HEK293T (cell line): ENCODE results near the gene MAP7.
"Not testable (repeated sequence)": the region's sequence is repeated elsewhere in the genome, so short reads cannot be mapped to it uniquely, and the experiment has no call there.

Source experiments
- CTCF ChIA-PET: fragments of 350-600 bp; formaldehyde crosslinking; extraction: SDS; loops from one replicate; lab custom pipeline; 2021; ENCODE audit warnings: antibody characterized with exemption, inconsistent platforms; lab: Yijun Ruan, JAX
- POLR2A ChIA-PET: fragments of 350-600 bp; formaldehyde crosslinking; extraction: SDS; loops from one replicate; lab custom pipeline; 2020; ENCODE audit warnings: antibody characterized with exemption, inconsistent platforms; lab: Yijun Ruan, JAX
- DNase-seq: peaks from one replicate; pipeline ENCODE4 v3.0.0; 2012; ENCODE audit warnings: mixed read lengths; ENCODE audit errors: extremely low spot score
- ARNT ChIP-seq: fragments of 450-650 bp; IDR thresholded peaks from 2 replicates; pipeline ENCODE4 v1.6.1; 2017; ENCODE audit warnings: mild to moderate bottlenecking
- BHLHE40 ChIP-seq: fragments of 450-650 bp; IDR thresholded peaks from 2 replicates; pipeline ENCODE4 v1.6.1; 2016; ENCODE audit warnings: mild to moderate bottlenecking, moderate library complexity, borderline replicate concordance
- CTBP1 ChIP-seq: fragments of 450-650 bp; IDR thresholded peaks from 2 replicates; pipeline ENCODE4 v1.6.1; 2016; ENCODE audit warnings: borderline replicate concordance
- ELF4 ChIP-seq: fragments of 450-650 bp; IDR thresholded peaks from 2 replicates; pipeline ENCODE4 v1.6.1; 2017; ENCODE audit warnings: antibody characterized with exemption
- FOXA1 ChIP-seq: fragments of 450-650 bp; IDR thresholded peaks from 2 replicates; pipeline ENCODE4 v1.6.1; 2016; ENCODE audit warnings: mild to moderate bottlenecking
- FOXK2 ChIP-seq: fragments of 450-650 bp; IDR thresholded peaks from 2 replicates; pipeline ENCODE4 v1.6.1; 2016; ENCODE audit warnings: mild to moderate bottlenecking
- FOXM1 ChIP-seq: fragments of 450-650 bp; IDR thresholded peaks from 2 replicates; pipeline ENCODE4 v1.6.1; 2017; ENCODE audit warnings: mild to moderate bottlenecking, borderline replicate concordance
- HDGF ChIP-seq: fragments of 450-650 bp; IDR thresholded peaks from 2 replicates; pipeline ENCODE4 v1.6.1; 2017; ENCODE audit warnings: antibody characterized with exemption, borderline replicate concordance
- L3MBTL2 ChIP-seq: fragments of 450-650 bp; conservative IDR thresholded peaks from 2 replicates; pipeline ENCODE4 v1.6.1; 2016; ENCODE audit warnings: mild to moderate bottlenecking
- LEF1 ChIP-seq: fragments of 450-650 bp; IDR thresholded peaks from 2 replicates; pipeline ENCODE4 v1.6.1; 2017; ENCODE audit warnings: mild to moderate bottlenecking, borderline replicate concordance
- NFRKB ChIP-seq: fragments of 450-650 bp; IDR thresholded peaks from 2 replicates; pipeline ENCODE4 v1.6.1; 2016; ENCODE audit warnings: mild to moderate bottlenecking, moderate library complexity
- SP1 ChIP-seq: fragments of 450-650 bp; IDR thresholded peaks from 2 replicates; pipeline ENCODE4 v1.6.1; 2017
- SUZ12 ChIP-seq: fragments of 450-650 bp; IDR thresholded peaks from 2 replicates; pipeline ENCODE4 v1.6.1; 2016; ENCODE audit warnings: mild to moderate bottlenecking
- TARDBP ChIP-seq: fragments of 450-650 bp; IDR thresholded peaks from 2 replicates; pipeline ENCODE4 v1.6.1; 2016
- ZNF384 ChIP-seq: fragments of 450-650 bp; IDR thresholded peaks from 2 replicates; pipeline ENCODE4 v1.6.1; 2016
- TF ChIP-seq, protein P1 (sequence below): fragments of 450-650 bp; IDR thresholded peaks from 2 replicates; pipeline ENCODE4 v1.6.1; 2016

MAP7 gene

GRCh38 chr6:136550330-136551071 lies at the start of gene MAP7:
Gene MAP7 (minus strand): TSS chr6:136550422. CDS start chr6:136550408, 14 bp downstream.
- peak; percentile 84 for DNase-seq
- CTCF ChIA-PET, result interaction anchor here (0.6 to 2.5 kb wide), 21 partner anchors 9 to 1127 kb away, joined by 3 to 12 read pairs (median 3); partner anchors contain the start of genes BCLAF1, MAP3K5 and MTFR2
- TF ChIP-seq SUZ12, result no peak
- no peak for TF ChIP-seq HDGF
- no peak for TF ChIP-seq ZNF384
- no peak for TF ChIP-seq ELF4
- no peak for TF ChIP-seq FOXA1
- TF ChIP-seq LEF1, result no peak
- TF ChIP-seq, protein P1, sequence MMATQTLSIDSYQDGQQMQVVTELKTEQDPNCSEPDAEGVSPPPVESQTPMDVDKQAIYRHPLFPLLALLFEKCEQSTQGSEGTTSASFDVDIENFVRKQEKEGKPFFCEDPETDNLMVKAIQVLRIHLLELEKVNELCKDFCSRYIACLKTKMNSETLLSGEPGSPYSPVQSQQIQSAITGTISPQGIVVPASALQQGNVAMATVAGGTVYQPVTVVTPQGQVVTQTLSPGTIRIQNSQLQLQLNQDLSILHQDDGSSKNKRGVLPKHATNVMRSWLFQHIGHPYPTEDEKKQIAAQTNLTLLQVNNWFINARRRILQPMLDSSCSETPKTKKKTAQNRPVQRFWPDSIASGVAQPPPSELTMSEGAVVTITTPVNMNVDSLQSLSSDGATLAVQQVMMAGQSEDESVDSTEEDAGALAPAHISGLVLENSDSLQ, result no peak
- TF ChIP-seq L3MBTL2, result peak; percentile 32; the same call in 1 of the 2 replicates
- TF ChIP-seq CTBP1, result peak; percentile 66; the same call in 1 of the 2 replicates
- no peak for TF ChIP-seq BHLHE40
- TF ChIP-seq FOXK2, result no peak
- no peak for TF ChIP-seq NFRKB
- no peak for TF ChIP-seq ARNT
- POLR2A ChIA-PET, result interaction anchor here (1.0 to 2.3 kb wide), 3 partner anchors 25 to 261 kb away, joined by 4 to 12 read pairs (median 5); partner anchors contain the start of gene BCLAF1

DNA sequence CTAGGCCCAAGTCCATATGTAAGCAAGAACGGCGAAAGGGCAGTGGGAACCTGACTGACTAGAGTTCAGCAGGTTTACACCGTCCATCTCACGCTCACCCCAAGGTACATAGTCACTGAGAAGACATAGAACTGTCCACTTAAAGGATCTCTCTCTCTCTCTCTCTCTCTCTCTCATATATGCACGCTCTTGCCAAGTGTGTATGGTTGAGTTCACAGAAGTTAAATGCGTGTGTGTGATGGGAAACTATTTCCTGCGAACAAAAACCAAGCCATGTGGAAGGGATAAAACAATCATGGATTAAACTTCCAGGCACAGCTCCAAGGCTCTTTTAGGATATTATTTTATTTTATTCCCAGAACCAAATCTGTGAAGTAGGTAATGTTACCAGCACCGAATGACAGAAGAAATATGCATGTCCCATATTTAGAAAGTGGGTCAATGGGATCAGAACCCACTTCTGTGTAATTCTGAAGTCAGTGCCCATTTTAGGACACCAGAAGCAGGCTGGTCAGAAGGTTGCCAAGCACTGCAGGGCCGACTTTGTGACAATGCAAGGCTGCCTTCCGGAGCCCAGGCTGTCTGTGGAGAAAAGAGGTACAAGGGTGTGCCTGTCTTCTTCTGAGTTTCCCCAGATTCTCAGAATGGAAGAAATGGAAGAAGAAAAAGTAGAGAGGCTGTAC lies 49.2 kb upstream of the MAP7 start:
- POLR2A ChIA-PET, result no interaction called here
- no peak for DNase-seq
- CTCF ChIA-PET, result no interaction called here
- TF ChIP-seq SP1 (no peak), FOXA1 (no peak), FOXM1 (no peak), LEF1 (no peak)

- no peak for DNase-seq
- POLR2A ChIA-PET, result no interaction called here
- CTCF ChIA-PET, result no interaction called here
- TF ChIP-seq ELF4, result no peak
- TF ChIP-seq L3MBTL2, result no peak
- TF ChIP-seq TARDBP, result no peak
- no peak for TF ChIP-seq CTBP1
Measured at GRCh38 chr6:136598048-136598447, 47.8 kb upstream of the MAP7 start.

DNA sequence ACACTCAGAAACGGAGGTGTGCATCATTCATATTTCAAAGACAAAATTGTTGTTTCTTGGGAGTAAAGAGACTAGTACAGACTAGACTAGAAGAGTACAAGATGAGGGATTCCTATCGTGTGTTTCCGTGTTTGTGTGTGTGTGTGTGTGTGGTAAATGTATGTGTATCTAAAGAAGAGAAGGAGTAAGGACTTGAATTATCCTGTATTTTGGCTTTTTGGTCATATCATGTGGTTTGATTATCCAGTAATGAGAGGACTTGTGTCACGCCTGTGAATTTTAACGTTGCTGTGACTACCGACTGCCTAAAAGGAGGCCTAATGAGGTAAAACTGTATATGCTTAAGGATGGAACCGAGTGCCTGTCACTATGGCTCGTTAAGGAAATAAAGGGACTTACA lies 44.4 kb upstream of the MAP7 start:
- TF ChIP-seq FOXK2 (no peak), SP1 (no peak), FOXM1 (no peak), ZNF384 (no peak), SUZ12 (no peak), NFRKB (no peak), LEF1 (no peak)
- CTCF ChIA-PET, result no interaction called here
- no peak for DNase-seq
- POLR2A ChIA-PET, result no interaction called here

GRCh38 chr6:136593748-136594490 lies 43.7 kb upstream of the MAP7 start:
- TF ChIP-seq ZNF384 (no peak), CTBP1 (no peak), SP1 (no peak), ELF4 (no peak), FOXK2 (no peak), BHLHE40 (no peak), L3MBTL2 (no peak), FOXM1 (no peak)
- CTCF ChIA-PET, result no interaction called here
- no peak for DNase-seq
- POLR2A ChIA-PET, result no interaction called here

DNA sequence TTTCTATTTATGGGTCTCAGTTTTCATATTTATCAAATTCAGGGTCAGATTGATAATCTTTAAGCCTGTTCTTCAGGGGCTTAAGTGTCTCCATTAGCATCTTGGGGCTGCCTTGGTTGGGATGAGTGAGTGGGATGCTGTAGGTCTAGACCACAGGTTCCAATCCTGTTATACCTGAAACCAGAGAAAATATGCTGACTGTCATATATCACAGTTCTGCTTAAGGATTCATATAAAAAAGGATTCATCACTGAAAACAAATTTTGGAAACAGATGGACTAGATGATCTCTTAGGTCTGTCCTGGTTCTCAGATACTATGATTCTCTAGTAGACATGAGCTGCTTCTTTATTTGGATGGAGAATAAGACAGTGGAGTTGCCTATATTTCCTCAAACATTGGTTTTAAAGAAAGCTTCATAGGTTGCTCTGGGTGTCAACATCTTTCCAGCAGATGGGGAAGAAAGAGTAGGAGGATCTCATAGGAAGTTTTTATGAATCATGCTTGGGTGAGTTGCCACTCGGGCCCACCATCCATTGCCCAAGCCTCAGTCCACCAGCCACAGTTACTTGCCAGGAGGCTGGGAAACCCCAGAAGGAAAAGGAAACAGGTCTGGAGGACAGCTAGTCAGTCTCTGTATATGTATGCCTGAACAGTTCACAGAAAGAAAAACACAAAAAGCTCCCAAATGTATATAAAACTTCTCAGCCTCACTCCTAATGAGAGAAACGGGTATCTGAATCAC lies 42.9 kb upstream of the MAP7 start:
- TF ChIP-seq FOXM1 (no peak), SP1 (no peak)
- no peak for DNase-seq
- CTCF ChIA-PET, result interaction anchor here (0.5 kb wide), 1 partner anchor 234 kb away, joined by 3 read pairs; no protein-coding TSS in a partner anchor
- POLR2A ChIA-PET, result no interaction called here

- ChIA-PET CTCF (no interaction called here), POLR2A (interaction anchor here (0.6 kb wide), 2 partner anchors 27 to 1270 kb away, joined by 3 read pairs; no protein-coding TSS in a partner anchor)
- DNase-seq, result no peak
- TF ChIP-seq SP1, result no peak
- no peak for TF ChIP-seq ELF4
- TF ChIP-seq ARNT, result no peak
- no peak for TF ChIP-seq CTBP1
- TF ChIP-seq SUZ12, result no peak
Measured at GRCh38 chr6:136591617-136592016, 41.4 kb upstream of the MAP7 start.

DNA sequence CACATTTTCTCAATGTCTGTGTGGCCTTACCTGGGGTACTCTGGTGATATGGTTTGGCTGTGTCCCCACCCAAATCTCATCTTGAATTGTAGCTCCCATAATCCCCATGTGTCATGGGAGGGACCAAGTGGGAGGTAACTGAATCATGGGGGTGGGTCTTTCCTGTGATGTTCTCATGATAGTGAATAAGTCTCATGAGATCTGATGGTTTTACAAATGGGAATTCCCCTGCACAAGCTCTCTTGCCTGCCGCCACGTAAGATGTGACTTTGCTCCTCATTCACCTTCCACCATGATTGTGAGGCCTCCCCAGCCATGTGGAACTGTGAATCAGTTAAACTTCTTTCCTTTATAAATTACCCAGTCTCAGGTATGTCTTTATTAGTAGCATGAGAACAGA lies 40.6 kb upstream of the MAP7 start:
- POLR2A ChIA-PET, CTCF ChIA-PET, DNase-seq: not testable (repeated sequence)
